ENCODE measurements around the gene OR10V1. TPM values are rescaled to one million over a fixed set of nuclear protein-coding genes. Genes with fewer than 3 reads are reported as not detected.
A peak's percentile ranks its signal among the peaks of the same experiment; 100 is the strongest.

The OR10V1 gene
- polyA plus RNA-seq, 2 of the 4 experiments (the other 2 are of a cell fraction): not detected

DNA sequence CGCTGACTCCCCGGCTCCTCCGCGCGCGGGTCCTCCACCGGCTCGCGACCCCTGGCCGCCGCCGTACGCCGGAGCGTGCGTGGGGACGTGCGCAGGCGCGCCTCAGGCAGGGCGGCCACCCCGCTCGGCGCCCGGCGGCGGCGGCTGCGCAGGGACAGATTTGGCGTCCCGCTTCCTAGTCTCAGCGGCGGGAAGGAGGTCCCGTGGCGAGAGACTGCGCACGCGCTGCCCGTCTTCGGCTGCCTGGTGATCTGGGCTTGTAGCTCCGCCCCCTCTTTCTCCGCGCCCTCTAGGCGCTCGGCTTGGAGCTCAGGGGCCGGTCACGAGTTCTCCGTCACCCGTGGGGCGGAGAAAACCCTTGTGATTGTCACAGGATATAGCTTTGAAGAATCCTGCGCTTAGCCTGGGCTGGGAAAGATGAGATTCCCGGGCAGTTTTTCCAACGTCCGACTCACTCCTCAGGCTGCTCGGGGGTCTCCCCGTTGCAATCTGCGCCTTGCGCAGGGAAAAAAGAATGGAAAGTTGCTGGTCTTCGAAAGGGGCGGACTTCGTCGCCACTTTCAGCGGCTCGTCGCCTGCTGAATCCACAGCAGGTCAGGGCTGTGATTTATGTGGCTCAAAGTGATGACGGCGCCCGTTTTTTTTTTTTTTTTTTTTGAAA, 44.6 kb downstream of the OR10V1 start, which contains the start of gene PATL1 (continued):
- TF ChIP-seq CBX2 (IDR thresholded peaks at IDR 0.05; ENCODE audit: borderline replicate concordance, low read depth) (no peak), TFCP2L1 (CRISPR knock-in tag; IDR thresholded peaks at IDR 0.05) (no peak), MYC (IDR thresholded peaks at IDR 0.05; ENCODE audit: borderline replicate concordance, low read length) (no peak), FOSL2 (IDR thresholded peaks at IDR 0.05) (no peak), FOSL2 (CRISPR knock-in tag; IDR thresholded peaks at IDR 0.05) (no peak), CHD2 (IDR thresholded peaks at IDR 0.05; ENCODE audit: low read length, partially characterized antibody) (no peak), RNF2 (IDR thresholded peaks at IDR 0.05; ENCODE audit: borderline replicate concordance, low read depth) (no peak), EHF (CRISPR knock-in tag; IDR thresholded peaks at IDR 0.05) (no peak), FOXS1 (CRISPR knock-in tag; IDR thresholded peaks at IDR 0.05) (no peak), JUNB (IDR thresholded peaks at IDR 0.05) (no peak), KDM5A (IDR thresholded peaks at IDR 0.05) (no peak), KDM1A (IDR thresholded peaks at IDR 0.05; ENCODE audit: low read depth) (no peak), POLR2A (IDR thresholded peaks at IDR 0.05; ENCODE audit: low read length) (peak; percentile 77), CEBPB (IDR thresholded peaks at IDR 0.05) (no peak), SREBF2 (IDR thresholded peaks at IDR 0.05) (no peak; the same call in 1 of the 2 replicates), NPAS2 (CRISPR knock-in tag; IDR thresholded peaks at IDR 0.05; ENCODE audit: borderline replicate concordance) (no peak), EP300 (IDR thresholded peaks at IDR 0.05) (no peak), RFX5 (IDR thresholded peaks at IDR 0.05) (no peak), TP53 (CRISPR knock-in tag; IDR thresholded peaks at IDR 0.05) (no peak), HOXB13 (CRISPR knock-in tag; IDR thresholded peaks at IDR 0.05; ENCODE audit: low read depth) (no peak), HEYL (CRISPR knock-in tag; IDR thresholded peaks at IDR 0.05) (no peak)
- TF ChIP-seq, protein P1, sequence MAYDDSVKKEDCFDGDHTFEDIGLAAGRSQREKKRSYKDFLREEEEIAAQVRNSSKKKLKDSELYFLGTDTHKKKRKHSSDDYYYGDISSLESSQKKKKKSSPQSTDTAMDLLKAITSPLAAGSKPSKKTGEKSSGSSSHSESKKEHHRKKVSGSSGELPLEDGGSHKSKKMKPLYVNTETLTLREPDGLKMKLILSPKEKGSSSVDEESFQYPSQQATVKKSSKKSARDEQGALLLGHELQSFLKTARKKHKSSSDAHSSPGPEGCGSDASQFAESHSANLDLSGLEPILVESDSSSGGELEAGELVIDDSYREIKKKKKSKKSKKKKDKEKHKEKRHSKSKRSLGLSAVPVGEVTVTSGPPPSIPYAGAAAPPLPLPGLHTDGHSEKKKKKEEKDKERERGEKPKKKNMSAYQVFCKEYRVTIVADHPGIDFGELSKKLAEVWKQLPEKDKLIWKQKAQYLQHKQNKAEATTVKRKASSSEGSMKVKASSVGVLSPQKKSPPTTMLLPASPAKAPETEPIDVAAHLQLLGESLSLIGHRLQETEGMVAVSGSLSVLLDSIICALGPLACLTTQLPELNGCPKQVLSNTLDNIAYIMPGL (CRISPR knock-in tag; IDR thresholded peaks at IDR 0.05; ENCODE audit: borderline replicate concordance): 0 out of 2 replicates have a peak, but pooled peaks have one; percentile 28
- TF ChIP-seq, protein P2, sequence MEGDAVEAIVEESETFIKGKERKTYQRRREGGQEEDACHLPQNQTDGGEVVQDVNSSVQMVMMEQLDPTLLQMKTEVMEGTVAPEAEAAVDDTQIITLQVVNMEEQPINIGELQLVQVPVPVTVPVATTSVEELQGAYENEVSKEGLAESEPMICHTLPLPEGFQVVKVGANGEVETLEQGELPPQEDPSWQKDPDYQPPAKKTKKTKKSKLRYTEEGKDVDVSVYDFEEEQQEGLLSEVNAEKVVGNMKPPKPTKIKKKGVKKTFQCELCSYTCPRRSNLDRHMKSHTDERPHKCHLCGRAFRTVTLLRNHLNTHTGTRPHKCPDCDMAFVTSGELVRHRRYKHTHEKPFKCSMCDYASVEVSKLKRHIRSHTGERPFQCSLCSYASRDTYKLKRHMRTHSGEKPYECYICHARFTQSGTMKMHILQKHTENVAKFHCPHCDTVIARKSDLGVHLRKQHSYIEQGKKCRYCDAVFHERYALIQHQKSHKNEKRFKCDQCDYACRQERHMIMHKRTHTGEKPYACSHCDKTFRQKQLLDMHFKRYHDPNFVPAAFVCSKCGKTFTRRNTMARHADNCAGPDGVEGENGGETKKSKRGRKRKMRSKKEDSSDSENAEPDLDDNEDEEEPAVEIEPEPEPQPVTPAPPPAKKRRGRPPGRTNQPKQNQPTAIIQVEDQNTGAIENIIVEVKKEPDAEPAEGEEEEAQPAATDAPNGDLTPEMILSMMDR (IDR thresholded peaks at IDR 0.05): no peak
- TF ChIP-seq, protein P3, sequence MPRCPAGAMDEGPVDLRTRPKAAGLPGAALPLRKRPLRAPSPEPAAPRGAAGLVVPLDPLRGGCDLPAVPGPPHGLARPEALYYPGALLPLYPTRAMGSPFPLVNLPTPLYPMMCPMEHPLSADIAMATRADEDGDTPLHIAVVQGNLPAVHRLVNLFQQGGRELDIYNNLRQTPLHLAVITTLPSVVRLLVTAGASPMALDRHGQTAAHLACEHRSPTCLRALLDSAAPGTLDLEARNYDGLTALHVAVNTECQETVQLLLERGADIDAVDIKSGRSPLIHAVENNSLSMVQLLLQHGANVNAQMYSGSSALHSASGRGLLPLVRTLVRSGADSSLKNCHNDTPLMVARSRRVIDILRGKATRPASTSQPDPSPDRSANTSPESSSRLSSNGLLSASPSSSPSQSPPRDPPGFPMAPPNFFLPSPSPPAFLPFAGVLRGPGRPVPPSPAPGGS (IDR thresholded peaks at IDR 0.05): peak; percentile 66; the same call in 2 of the 3 replicates
- TF ChIP-seq, protein P4, sequence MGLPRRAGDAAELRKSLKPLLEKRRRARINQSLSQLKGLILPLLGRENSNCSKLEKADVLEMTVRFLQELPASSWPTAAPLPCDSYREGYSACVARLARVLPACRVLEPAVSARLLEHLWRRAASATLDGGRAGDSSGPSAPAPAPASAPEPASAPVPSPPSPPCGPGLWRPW (IDR thresholded peaks at IDR 0.05): no peak
